SK-N-SH treated with all-trans-retinoic acid at 6 μM for 48 hours (cell line): ENCODE measurements around the gene EVC.

Source experiments
- ATAC-seq: fragments of 200-7000 bp; cut with Tn5 transposase; 3 replicates; pipeline ENCODE4 v1.9.1; 2020; ENCODE audit warnings: mild to moderate bottlenecking, moderate library complexity
- ARNTL ChIP-seq: fragments of 450-650 bp; formaldehyde crosslinking; IDR thresholded peaks from 2 replicates; pipeline ENCODE4 v1.5.0; 2020; ENCODE audit warnings: low read depth, mild to moderate bottlenecking, moderate library complexity, borderline replicate concordance
- BACH2 ChIP-seq: fragments of 250-450 bp; sonication (Bioruptor Pico); IDR thresholded peaks from 2 replicates; pipeline ENCODE4 v1.9.0; 2021; ENCODE audit warnings: mild to moderate bottlenecking, borderline replicate concordance
- GLIS3 ChIP-seq: fragments of 250-450 bp; sonication (Bioruptor Pico); IDR thresholded peaks from 2 replicates; pipeline ENCODE4 v1.5.0; 2020; ENCODE audit warnings: mild to moderate bottlenecking, moderate library complexity
- ISL1 ChIP-seq: fragments of 250-450 bp; sonication (Bioruptor Pico); IDR thresholded peaks from 2 replicates; pipeline ENCODE4 v2.1.2; 2022; ENCODE audit warnings: mild to moderate bottlenecking, moderate library complexity
- PATZ1 ChIP-seq: fragments of 250-450 bp; sonication (Bioruptor Pico); IDR thresholded peaks from 2 replicates; pipeline ENCODE4 v1.8.0; 2020; ENCODE audit warnings: mild to moderate bottlenecking, moderate library complexity, borderline replicate concordance
- PPARA ChIP-seq: fragments of 250-450 bp; sonication (Bioruptor Pico); IDR thresholded peaks from 2 replicates; pipeline ENCODE4 v1.5.0; 2020; ENCODE audit warnings: mild to moderate bottlenecking, borderline replicate concordance
- RARB ChIP-seq: fragments of 250-450 bp; sonication (Bioruptor Pico); IDR thresholded peaks from 2 replicates; pipeline ENCODE4 v1.8.0; 2021; ENCODE audit warnings: mild to moderate bottlenecking, moderate library complexity
- SNAI2 ChIP-seq: fragments of 250-450 bp; sonication (Bioruptor Pico); IDR thresholded peaks from 2 replicates; pipeline ENCODE4 v1.5.0; 2020; ENCODE audit warnings: mild to moderate bottlenecking, moderate library complexity
- TCF4 ChIP-seq: fragments of 250-450 bp; sonication (Bioruptor Pico); IDR thresholded peaks from 2 replicates; pipeline ENCODE4 v1.8.0; 2021; ENCODE audit warnings: mild to moderate bottlenecking, moderate library complexity, borderline replicate concordance
- ZC3H10 ChIP-seq: fragments of 250-450 bp; sonication (Bioruptor Pico); IDR thresholded peaks from 2 replicates; pipeline ENCODE4 v1.5.1; 2021; ENCODE audit warnings: mild to moderate bottlenecking, moderate library complexity
- ZFP3 ChIP-seq: fragments of 250-450 bp; sonication (Bioruptor Pico); IDR thresholded peaks from 2 replicates; pipeline ENCODE4 v1.5.0; 2020; ENCODE audit warnings: mild to moderate bottlenecking, moderate library complexity
- ZFP30 ChIP-seq: fragments of 450-650 bp; formaldehyde crosslinking; IDR thresholded peaks from 2 replicates; pipeline ENCODE4 v1.5.0; 2022; ENCODE audit warnings: mild to moderate bottlenecking, moderate library complexity
- ZNF565 ChIP-seq: fragments of 450-650 bp; formaldehyde crosslinking; conservative IDR thresholded peaks from 2 replicates; pipeline ENCODE4 v1.5.0; 2020; ENCODE audit warnings: low read depth, mild to moderate bottlenecking, moderate library complexity
- TF ChIP-seq, protein P1 (sequence below): fragments of 250-450 bp; sonication (Bioruptor Pico); IDR thresholded peaks from 2 replicates; pipeline ENCODE4 v1.5.0; 2020; ENCODE audit warnings: mild to moderate bottlenecking, moderate library complexity
- TF ChIP-seq, protein P2 (sequence below): fragments of 250-450 bp; sonication (Bioruptor Pico); IDR thresholded peaks from 2 replicates; pipeline ENCODE4 v1.5.1; 2021; ENCODE audit warnings: mild to moderate bottlenecking, moderate library complexity
- TF ChIP-seq, protein P3 (sequence below): fragments of 250-450 bp; sonication (Bioruptor Pico); IDR thresholded peaks from 2 replicates; pipeline ENCODE4 v1.8.0; 2021; ENCODE audit warnings: low read depth, mild to moderate bottlenecking, moderate library complexity, borderline replicate concordance

Gene EVC

DNA sequence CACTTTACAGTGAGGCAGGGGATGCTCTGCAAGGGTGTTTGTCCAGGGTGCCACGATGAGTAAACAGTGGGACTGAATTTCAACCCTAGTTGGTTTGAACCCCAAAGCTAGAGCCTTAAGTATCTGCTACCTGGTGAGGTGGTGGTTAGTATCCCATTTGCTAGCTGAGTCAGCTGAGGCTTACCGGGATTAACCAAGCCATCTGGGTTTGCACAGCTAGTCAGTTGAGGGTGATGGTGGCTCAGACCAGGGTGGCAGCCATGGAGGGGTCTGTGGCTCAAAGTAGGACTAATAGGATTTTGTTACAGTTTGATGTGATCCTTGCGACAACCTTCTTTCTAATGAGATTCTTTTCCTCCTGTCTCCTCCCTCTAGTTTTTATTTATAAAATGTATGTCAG is 1.9 kb downstream of the EVC start (continued):
- TF ChIP-seq RARB (CRISPR knock-in tag) (no peak), TCF4 (no peak), PATZ1 (CRISPR knock-in tag) (no peak), ZNF565 (CRISPR knock-in tag) (no peak)

DNA sequence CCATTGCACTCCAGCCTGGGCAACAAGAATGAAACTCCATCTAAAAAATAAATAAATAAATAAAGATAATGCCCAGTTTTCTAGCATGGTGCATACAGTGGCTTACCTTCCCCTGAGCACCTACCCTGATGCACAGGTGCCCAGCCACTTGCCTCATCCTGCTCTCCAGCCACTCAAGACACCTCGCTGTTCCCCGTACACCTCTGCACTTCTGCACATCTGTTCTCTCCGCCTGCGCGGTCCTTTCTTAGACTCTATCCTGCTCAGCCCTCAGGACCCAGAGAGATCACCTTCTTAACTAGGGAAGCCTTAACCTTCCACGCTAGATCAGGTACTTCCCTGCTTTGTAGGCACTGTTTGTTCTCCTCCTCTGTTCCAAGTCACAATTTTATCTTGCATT is 2.9 kb downstream of the EVC start:
- ATAC-seq: no peak
- TF ChIP-seq, protein P1, sequence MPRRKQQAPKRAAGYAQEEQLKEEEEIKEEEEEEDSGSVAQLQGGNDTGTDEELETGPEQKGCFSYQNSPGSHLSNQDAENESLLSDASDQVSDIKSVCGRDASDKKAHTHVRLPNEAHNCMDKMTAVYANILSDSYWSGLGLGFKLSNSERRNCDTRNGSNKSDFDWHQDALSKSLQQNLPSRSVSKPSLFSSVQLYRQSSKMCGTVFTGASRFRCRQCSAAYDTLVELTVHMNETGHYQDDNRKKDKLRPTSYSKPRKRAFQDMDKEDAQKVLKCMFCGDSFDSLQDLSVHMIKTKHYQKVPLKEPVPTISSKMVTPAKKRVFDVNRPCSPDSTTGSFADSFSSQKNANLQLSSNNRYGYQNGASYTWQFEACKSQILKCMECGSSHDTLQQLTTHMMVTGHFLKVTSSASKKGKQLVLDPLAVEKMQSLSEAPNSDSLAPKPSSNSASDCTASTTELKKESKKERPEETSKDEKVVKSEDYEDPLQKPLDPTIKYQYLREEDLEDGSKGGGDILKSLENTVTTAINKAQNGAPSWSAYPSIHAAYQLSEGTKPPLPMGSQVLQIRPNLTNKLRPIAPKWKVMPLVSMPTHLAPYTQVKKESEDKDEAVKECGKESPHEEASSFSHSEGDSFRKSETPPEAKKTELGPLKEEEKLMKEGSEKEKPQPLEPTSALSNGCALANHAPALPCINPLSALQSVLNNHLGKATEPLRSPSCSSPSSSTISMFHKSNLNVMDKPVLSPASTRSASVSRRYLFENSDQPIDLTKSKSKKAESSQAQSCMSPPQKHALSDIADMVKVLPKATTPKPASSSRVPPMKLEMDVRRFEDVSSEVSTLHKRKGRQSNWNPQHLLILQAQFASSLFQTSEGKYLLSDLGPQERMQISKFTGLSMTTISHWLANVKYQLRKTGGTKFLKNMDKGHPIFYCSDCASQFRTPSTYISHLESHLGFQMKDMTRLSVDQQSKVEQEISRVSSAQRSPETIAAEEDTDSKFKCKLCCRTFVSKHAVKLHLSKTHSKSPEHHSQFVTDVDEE: no peak
- TF ChIP-seq RARB (CRISPR knock-in tag) (no peak), SNAI2 (CRISPR knock-in tag) (no peak), GLIS3 (CRISPR knock-in tag) (no peak), ARNTL (CRISPR knock-in tag) (no peak), TCF4 (no peak), ZFP30 (CRISPR knock-in tag) (no peak), ZNF565 (CRISPR knock-in tag) (no peak), ZC3H10 (CRISPR knock-in tag) (no peak), PPARA (CRISPR knock-in tag) (no peak)
- TF ChIP-seq, protein P2, sequence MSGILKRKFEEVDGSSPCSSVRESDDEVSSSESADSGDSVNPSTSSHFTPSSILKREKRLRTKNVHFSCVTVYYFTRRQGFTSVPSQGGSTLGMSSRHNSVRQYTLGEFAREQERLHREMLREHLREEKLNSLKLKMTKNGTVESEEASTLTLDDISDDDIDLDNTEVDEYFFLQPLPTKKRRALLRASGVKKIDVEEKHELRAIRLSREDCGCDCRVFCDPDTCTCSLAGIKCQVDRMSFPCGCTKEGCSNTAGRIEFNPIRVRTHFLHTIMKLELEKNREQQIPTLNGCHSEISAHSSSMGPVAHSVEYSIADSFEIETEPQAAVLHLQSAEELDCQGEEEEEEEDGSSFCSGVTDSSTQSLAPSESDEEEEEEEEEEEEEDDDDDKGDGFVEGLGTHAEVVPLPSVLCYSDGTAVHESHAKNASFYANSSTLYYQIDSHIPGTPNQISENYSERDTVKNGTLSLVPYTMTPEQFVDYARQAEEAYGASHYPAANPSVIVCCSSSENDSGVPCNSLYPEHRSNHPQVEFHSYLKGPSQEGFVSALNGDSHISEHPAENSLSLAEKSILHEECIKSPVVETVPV (CRISPR knock-in tag): no peak

- TF ChIP-seq RARB (CRISPR knock-in tag): no peak
- TF ChIP-seq ISL1 (CRISPR knock-in tag): no peak
- TF ChIP-seq, protein P3, sequence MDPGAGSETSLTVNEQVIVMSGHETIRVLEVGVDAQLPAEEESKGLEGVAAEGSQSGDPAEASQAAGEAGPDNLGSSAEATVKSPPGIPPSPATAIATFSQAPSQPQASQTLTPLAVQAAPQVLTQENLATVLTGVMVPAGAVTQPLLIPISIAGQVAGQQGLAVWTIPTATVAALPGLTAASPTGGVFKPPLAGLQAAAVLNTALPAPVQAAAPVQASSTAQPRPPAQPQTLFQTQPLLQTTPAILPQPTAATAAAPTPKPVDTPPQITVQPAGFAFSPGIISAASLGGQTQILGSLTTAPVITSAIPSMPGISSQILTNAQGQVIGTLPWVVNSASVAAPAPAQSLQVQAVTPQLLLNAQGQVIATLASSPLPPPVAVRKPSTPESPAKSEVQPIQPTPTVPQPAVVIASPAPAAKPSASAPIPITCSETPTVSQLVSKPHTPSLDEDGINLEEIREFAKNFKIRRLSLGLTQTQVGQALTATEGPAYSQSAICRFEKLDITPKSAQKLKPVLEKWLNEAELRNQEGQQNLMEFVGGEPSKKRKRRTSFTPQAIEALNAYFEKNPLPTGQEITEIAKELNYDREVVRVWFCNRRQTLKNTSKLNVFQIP (CRISPR knock-in tag): no peak
- TF ChIP-seq ZFP30 (CRISPR knock-in tag): no peak
- TF ChIP-seq ZFP3: no peak
- TF ChIP-seq ZC3H10 (CRISPR knock-in tag): no peak
- no peak for ATAC-seq
These were observed 4.4 kb downstream of the EVC start for GRCh38 chr4:5715357-5715756.

- TF ChIP-seq BACH2 (CRISPR knock-in tag): no peak
- no peak for TF ChIP-seq RARB (CRISPR knock-in tag)
- no peak for TF ChIP-seq ZFP30 (CRISPR knock-in tag)
- TF ChIP-seq ISL1 (CRISPR knock-in tag): no peak
- no peak for TF ChIP-seq PPARA (CRISPR knock-in tag)
- TF ChIP-seq GLIS3 (CRISPR knock-in tag): no peak
- no peak for TF ChIP-seq ZFP3
- TF ChIP-seq, protein P1: no peak
- ATAC-seq: no peak
These were observed 5.4 kb downstream of the EVC start for GRCh38 chr4:5716391-5716790.
